ENCODE results near the gene HBE1. TPM values are rescaled to one million over a fixed set of nuclear protein-coding genes. Genes with fewer than 3 reads are reported as not detected.

Gene HBE1
- total and polyA plus RNA-seq, 7 donors = not detected

- Histone ChIP-seq H3K36me3 (no peaks in the 10 kb centered on the region), H3K9me3 (no peaks in the 10 kb centered on the region), H3K4me3 (no peak overlapping the region), H3K4me1 (no peaks in the 10 kb centered on the region), H3K27me3 (no peaks in the 10 kb centered on the region), H3K27ac (no peak overlapping the region)
- no peak for TF ChIP-seq POLR2AphosphoS5 (IDR thresholded peaks at IDR 0.05)
- intact Hi-C loops (cut with DNase I) = no loop called here
- no peak for DNase-seq
These were observed 20.0 kb upstream of the HBE1 start for GRCh38 chr11:5289696-5290095.

GRCh38 chr11:5288906-5289550, 19.3 kb upstream of the HBE1 start:
- no peaks in the 10 kb centered on the region for H3K27me3 ChIP-seq
- no peaks in the 10 kb centered on the region for H3K4me1 ChIP-seq
- H3K36me3 ChIP-seq = no peaks in the 10 kb centered on the region
- no peak for TF ChIP-seq POLR2AphosphoS5 (IDR thresholded peaks at IDR 0.05)
- TF ChIP-seq EP300 (IDR thresholded peaks at IDR 0.05) = no peak
- TF ChIP-seq POLR2A (IDR thresholded peaks at IDR 0.05) = no peak
- no peak for TF ChIP-seq CTCF (IDR thresholded peaks at IDR 0.05)
- H3K4me3 ChIP-seq = no peak overlapping the region
- WGBS, 2 donors = 76 to 82% methylated on average over 6 of the region's 6 CpGs
- intact Hi-C loops (cut with DNase I) = no loop called here
- no peak for DNase-seq
- H3K27ac ChIP-seq = no peak overlapping the region
- no peaks in the 10 kb centered on the region for H3K9me3 ChIP-seq

- TF ChIP-seq POLR2A (IDR thresholded peaks at IDR 0.05) = no peak
- no peaks in the 10 kb centered on the region for H3K4me1 ChIP-seq
- no peaks in the 10 kb centered on the region for H3K36me3 ChIP-seq
- no peaks in the 10 kb centered on the region for H3K9me3 ChIP-seq
- no peak overlapping the region for H3K4me3 ChIP-seq
- H3K27ac ChIP-seq = no peak overlapping the region
- H3K27me3 ChIP-seq = no peaks in the 10 kb centered on the region
- DNase-seq = no peak
- intact Hi-C loops (cut with DNase I) = no loop called here
- WGBS, 2 donors = 65 to 78% methylated on average over 7 of the region's 7 CpGs
These were observed 18.6 kb upstream of the HBE1 start for GRCh38 chr11:5288108-5288905.

GRCh38 chr11:5286901-5287300, 17.2 kb upstream of the HBE1 start:
- Histone ChIP-seq H3K27me3 (no peaks in the 10 kb centered on the region), H3K9me3 (no peaks in the 10 kb centered on the region), H3K4me1 (no peaks in the 10 kb centered on the region), H3K27ac (no peak overlapping the region), H3K36me3 (no peaks in the 10 kb centered on the region), H3K4me3 (no peak overlapping the region)
- no peak for TF ChIP-seq CTCF (IDR thresholded peaks at IDR 0.05)
- no peak for TF ChIP-seq POLR2A (IDR thresholded peaks at IDR 0.05)
- no peak for TF ChIP-seq EP300 (IDR thresholded peaks at IDR 0.05)
- no peak for DNase-seq
- intact Hi-C loops (cut with DNase I) = no loop called here
- WGBS, 2 donors = 65 to 73% methylated on average over 3 of the region's 3 CpGs

- Histone ChIP-seq H3K27me3 (no peaks in the 10 kb centered on the region), H3K4me3 (no peak overlapping the region), H3K4me1 (no peaks in the 10 kb centered on the region), H3K36me3 (no peaks in the 10 kb centered on the region), H3K9me3 (no peaks in the 10 kb centered on the region), H3K27ac (no peak overlapping the region)
- intact Hi-C loops (cut with DNase I) = no loop called here
- TF ChIP-seq POLR2A (IDR thresholded peaks at IDR 0.05) = no peak
- no peak for TF ChIP-seq EP300 (IDR thresholded peaks at IDR 0.05)
- TF ChIP-seq POLR2AphosphoS5 (IDR thresholded peaks at IDR 0.05) = no peak
- TF ChIP-seq CTCF (IDR thresholded peaks at IDR 0.05) = no peak
- 11 to 18% methylated on average over 1 of the region's 1 CpG for WGBS, 2 donors
- no peak for DNase-seq
These were observed 16.6 kb upstream of the HBE1 start for GRCh38 chr11:5286351-5286750.

Data from sigmoid colon (tissue), 7 donors.